Lower leg skin (tissue), 4 donors: ENCODE results near the gene ADGRL3. TPM values are rescaled to one million over a fixed set of nuclear protein-coding genes. Genes with fewer than 3 reads are reported as not detected.

Source experiments
- DNase-seq, 2 donors: peaks; one replicate each; pipeline ENCODE4 v3.0.0-alpha.2; 2019; ENCODE audit warnings: low spot score in 2 of 2
- H3K4me3 ChIP-seq: fragments of 200-600 bp; sonication (generic); 2 replicates; pipeline ENCODE4 v1.5.1; 2017; ENCODE audit warnings: mild to moderate bottlenecking, low read depth; ENCODE audit not compliant: poor library complexity, severe bottlenecking
- CTCF ChIP-seq, 3 donors: fragments of 450-650 bp; IDR thresholded peaks; one replicate each; pipeline ENCODE4 v1.5.1; 2016; ENCODE audit warnings: antibody characterized with exemption in 3 of 3, mild to moderate bottlenecking in 3 of 3, moderate library complexity in 2 of 3
- POLR2A ChIP-seq, 2 donors: fragments of 450-650 bp; IDR thresholded peaks; one replicate each; pipeline ENCODE4 v1.6.1; 2016 to 2017; ENCODE audit warnings: antibody characterized with exemption in 2 of 2, mild to moderate bottlenecking in 1 of 2, moderate library complexity in 1 of 2
- WGBS, 2 donors: methylation state at CpG; one replicate each; pipeline ENCODE4 v1.1.5; 2018; 5-methylcytosine and 5-hydroxymethylcytosine counted together
- intact Hi-C: fragments of 100-400 bp; cut with DNase I; formaldehyde crosslinking; loops from one replicate; pipeline ENCODE4 v1.15.0; 2023; ENCODE audit warnings: low total_unique reads
- total RNA-seq, 4 donors: library from RNA; depleted of rRNA; stranded (reverse); fragments of >200 nt; gene quantifications; one replicate each; pipeline ENCODE4 v1.1.0, GENCODE V29; 2016

Gene ADGRL3
- total RNA-seq, 4 donors from 2014 or later, result 1.8 to 21.2 (median 8.2) TPM

DNA sequence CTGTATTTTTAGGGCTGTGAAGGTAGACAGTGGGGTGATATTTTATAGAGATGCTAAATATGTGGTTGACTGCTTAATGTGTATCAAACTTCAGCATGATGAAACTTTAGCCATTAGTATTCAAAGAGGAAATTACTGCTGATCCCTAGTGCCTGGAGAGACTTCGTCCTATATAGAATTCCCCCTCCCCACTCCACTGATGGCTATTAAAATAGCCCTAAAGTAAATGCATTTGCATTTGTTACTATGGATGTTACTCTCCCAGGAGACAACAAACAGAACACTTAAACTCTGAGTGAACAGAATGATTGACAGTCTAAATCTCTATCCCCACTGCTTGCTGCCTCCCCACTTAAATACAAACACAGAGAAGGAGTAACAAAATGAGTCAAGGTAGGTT lies 39.1 kb downstream of the ADGRL3 start:
- H3K4me3 ChIP-seq, result no peak overlapping the region
- 62 to 87% methylated on average over 1 of the region's 1 CpG for WGBS, 2 donors
- intact Hi-C loops, result no loop called here
- TF ChIP-seq POLR2A (IDR thresholded peaks at IDR 0.05) (no peak), CTCF (IDR thresholded peaks at IDR 0.05) (no peak)
- DNase-seq, result no peak

DNA sequence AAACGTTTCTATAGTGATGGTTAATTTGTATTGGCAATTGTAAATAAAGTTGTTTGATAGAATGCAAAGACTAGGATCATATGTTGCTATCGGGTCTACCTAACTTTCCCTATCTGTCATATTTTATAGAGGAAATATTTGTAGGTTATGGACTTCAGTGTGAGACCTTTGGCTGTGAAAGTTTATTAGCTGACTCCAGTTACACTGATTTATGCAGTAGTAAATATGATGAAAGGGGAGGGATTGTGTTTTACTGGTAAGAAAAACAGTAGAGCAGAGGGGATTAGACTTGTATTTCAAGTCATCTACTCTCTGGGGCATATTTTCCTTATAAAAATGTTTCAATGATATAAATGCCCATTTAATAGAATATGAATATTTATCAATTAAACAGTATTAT lies 43.8 kb downstream of the ADGRL3 start:
- TF ChIP-seq POLR2A (IDR thresholded peaks at IDR 0.05) (no peak), CTCF (IDR thresholded peaks at IDR 0.05) (no peak)
- WGBS, 2 donors, result 49 to 54% methylated on average over 2 of the region's 2 CpGs

GRCh38 chr4:61245069-61245714 lies 45.1 kb downstream of the ADGRL3 start:
- no peak for TF ChIP-seq CTCF (IDR thresholded peaks at IDR 0.05)
- no peak for TF ChIP-seq POLR2A (IDR thresholded peaks at IDR 0.05)
- no peak for DNase-seq
- no peak overlapping the region for H3K4me3 ChIP-seq
- WGBS, 2 donors, result 59 to 72% methylated on average over 4 of the region's 4 CpGs
- intact Hi-C loops, result no loop called here

More for the DNA sequence above, 43.8 kb downstream of the ADGRL3 start:
- DNase-seq, result no peak
- intact Hi-C loops, result no loop called here
- H3K4me3 ChIP-seq, result no peak overlapping the region

DNA sequence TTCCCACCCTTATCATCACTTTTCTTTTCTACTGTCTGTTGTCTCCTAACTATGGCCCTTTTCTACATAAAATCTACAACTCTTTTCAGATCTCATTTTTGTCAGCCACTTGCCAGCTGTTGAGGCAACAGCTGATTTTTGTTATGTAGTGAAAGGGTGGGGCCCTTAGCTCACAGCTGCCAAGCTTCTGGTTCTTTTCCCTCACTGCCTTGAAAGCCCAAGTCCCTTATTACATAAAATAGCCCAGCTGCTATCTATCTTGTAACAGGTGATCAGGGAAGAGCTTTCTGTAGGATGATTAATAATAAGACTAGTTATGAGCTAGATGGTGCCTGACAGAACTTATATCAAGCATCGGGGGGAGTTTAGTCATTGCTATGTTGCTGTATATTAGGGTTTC lies 45.9 kb downstream of the ADGRL3 start:
- TF ChIP-seq CTCF (IDR thresholded peaks at IDR 0.05), result no peak
- TF ChIP-seq POLR2A (IDR thresholded peaks at IDR 0.05), result no peak
- DNase-seq, result no peak
- WGBS, 2 donors, result 66 to 69% methylated on average over 1 of the region's 1 CpG
- H3K4me3 ChIP-seq, result no peak overlapping the region
- intact Hi-C loops, result no loop called here

DNA sequence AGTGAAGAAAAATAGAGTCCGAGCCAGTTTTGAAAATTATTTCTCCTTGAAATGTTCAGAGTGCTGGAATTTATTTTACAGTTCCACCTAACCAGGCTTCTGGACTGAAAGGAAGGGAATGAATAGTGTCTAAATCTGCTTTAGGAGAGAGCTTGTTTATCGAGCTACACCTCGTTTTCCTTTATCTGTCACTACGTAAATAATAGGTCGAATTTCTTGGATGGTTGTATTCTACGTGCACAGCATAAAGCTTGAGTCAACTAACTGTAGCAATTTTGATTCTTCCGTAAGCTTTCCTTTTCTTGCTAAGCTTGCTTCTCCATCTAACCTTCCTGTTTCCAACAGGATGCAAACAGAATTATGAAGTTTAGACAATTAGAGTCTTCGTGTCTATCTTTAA lies 48.6 kb downstream of the ADGRL3 start:
- TF ChIP-seq POLR2A (IDR thresholded peaks at IDR 0.05), result no peak
- TF ChIP-seq CTCF (IDR thresholded peaks at IDR 0.05), result no peak
- WGBS, 2 donors, result 75 to 81% methylated on average over 8 of the region's 8 CpGs
- no peak overlapping the region for H3K4me3 ChIP-seq
- DNase-seq, result no peak
- intact Hi-C loops, result no loop called here

DNA sequence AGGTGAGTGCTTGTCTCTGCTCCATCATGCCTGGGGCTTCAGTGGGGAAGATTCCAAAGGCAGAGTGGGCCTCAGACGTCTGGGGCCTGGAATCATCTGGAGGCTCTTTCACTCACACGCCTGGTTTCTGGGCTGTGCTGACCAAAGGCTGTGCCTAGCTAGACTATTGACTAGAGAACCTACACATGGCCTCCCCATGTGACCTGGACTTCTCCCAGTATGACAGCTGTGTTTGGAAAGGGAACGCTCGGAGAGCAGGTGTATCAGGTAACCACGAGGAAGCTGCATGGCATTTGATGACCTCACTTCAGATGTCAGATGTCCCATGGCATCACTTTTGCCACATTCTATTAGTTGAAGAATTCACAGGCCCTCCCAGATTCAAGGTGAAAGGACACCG lies 51.0 kb downstream of the ADGRL3 start:
- no peak overlapping the region for H3K4me3 ChIP-seq
- 76 to 83% methylated on average over 6 of the region's 6 CpGs for WGBS, 2 donors
- TF ChIP-seq CTCF (IDR thresholded peaks at IDR 0.05), result no peak
- TF ChIP-seq POLR2A (IDR thresholded peaks at IDR 0.05), result no peak
- intact Hi-C loops, result no loop called here
- DNase-seq, result no peak
